ENCODE results near the gene DGKI. TPM values are rescaled to one million over a fixed set of nuclear protein-coding genes. Genes with fewer than 3 reads are reported as not detected.

DGKI gene
- total and polyA plus RNA-seq, 2 donors (not counting 1 experiment from before 2014, with no cell fraction given), result 0.74 to 2.1 TPM

DNA sequence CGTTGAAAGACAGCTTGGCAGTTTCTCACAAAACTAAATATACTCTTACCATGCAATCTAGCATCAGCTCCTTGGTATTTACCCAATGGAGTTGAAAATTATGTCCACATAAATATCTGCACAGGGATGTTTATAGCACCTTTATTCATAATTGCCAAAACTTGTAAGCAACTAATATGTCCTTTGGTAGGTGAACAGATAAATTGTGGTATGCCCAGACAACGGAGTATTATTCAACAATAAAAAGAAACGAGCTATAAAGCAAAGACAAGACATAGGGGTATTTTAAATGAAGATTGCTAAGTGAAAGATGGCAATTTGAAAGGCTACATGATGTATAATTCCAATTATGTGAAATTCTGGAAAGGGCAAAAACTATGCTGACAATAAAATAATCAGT is 340.7 kb downstream of the DGKI start:
- H3K27me3 ChIP-seq (ENCODE audit: control insufficient read depth, insufficient read depth, low read length), result no peaks in the 10 kb centered on the region
- no peaks in the 10 kb centered on the region for H3K9me3 ChIP-seq (ENCODE audit: control insufficient read depth, insufficient read depth, low read depth, low read length)
- H3K4me3 ChIP-seq (replicated peaks in 1 of 4; ENCODE audit: control extremely low read depth in 1 of 4, insufficient read depth in 1 of 4, low read depth in 3 of 4, low read length in 4 of 4), result no peak overlapping the region
- H2AFZ ChIP-seq (ENCODE audit: low read length), result no peak overlapping the region
- H3K27ac ChIP-seq (ENCODE audit: insufficient read depth, low read length), result no peak overlapping the region
- H3K4me2 ChIP-seq (ENCODE audit: extremely low read depth, insufficient read depth, low read length), result no peak overlapping the region
- no peaks in the 10 kb centered on the region for H4K20me1 ChIP-seq (ENCODE audit: control insufficient read depth, extremely low read depth, insufficient read depth, low read length)
- DNase-seq (ENCODE audit: low read depth in 2 of 2), result no peak
- TF ChIP-seq EZH2 (IDR thresholded peaks at IDR 0.05; ENCODE audit: low read length, missing control alignments), result no peak
- TF ChIP-seq, protein P1, sequence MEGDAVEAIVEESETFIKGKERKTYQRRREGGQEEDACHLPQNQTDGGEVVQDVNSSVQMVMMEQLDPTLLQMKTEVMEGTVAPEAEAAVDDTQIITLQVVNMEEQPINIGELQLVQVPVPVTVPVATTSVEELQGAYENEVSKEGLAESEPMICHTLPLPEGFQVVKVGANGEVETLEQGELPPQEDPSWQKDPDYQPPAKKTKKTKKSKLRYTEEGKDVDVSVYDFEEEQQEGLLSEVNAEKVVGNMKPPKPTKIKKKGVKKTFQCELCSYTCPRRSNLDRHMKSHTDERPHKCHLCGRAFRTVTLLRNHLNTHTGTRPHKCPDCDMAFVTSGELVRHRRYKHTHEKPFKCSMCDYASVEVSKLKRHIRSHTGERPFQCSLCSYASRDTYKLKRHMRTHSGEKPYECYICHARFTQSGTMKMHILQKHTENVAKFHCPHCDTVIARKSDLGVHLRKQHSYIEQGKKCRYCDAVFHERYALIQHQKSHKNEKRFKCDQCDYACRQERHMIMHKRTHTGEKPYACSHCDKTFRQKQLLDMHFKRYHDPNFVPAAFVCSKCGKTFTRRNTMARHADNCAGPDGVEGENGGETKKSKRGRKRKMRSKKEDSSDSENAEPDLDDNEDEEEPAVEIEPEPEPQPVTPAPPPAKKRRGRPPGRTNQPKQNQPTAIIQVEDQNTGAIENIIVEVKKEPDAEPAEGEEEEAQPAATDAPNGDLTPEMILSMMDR (conservative IDR thresholded peaks at IDR 0.05 in 1 of 2, IDR thresholded peaks at IDR 0.05 in 1 of 2; ENCODE audit: low read depth in 1 of 2, low read length in 2 of 2), result no peak
- H3K4me1 ChIP-seq (ENCODE audit: control insufficient read depth, extremely low read depth, insufficient read depth, low read length), result peaks cover 2% of the 10 kb centered on the region
- no peak overlapping the region for H3K9ac ChIP-seq (ENCODE audit: insufficient read depth, low read length)
- H3K79me2 ChIP-seq (ENCODE audit: control insufficient read depth, insufficient read depth, low read length), result no peaks in the 10 kb centered on the region
- H3K36me3 ChIP-seq (ENCODE audit: control insufficient read depth, insufficient read depth, low read length), result no peaks in the 10 kb centered on the region

DNA sequence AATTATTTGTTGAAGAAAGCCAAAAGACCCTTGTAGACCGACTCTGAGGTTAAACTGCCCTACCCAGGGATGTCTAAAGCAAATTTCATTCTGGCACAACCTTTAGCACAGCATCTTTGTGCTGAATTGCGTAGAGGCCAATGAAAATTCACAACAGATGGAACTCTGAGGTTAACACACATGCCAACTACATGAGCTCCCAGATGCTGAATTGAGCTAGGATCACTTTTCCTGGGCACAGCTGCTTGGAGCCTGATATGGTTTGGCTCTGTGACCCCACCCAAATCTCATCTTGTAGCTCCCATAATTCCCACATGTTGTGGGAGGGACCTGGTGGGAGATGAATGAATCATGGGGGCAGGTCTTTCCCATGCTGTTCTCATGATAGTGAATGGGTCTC is 345.2 kb downstream of the DGKI start:
- H3K79me2 ChIP-seq (ENCODE audit: control insufficient read depth, insufficient read depth, low read length), result no peaks in the 10 kb centered on the region
- H2AFZ ChIP-seq (ENCODE audit: low read length), result no peak overlapping the region
- no peaks in the 10 kb centered on the region for H3K4me1 ChIP-seq (ENCODE audit: control insufficient read depth, extremely low read depth, insufficient read depth, low read length)
- no peaks in the 10 kb centered on the region for H3K9me3 ChIP-seq (ENCODE audit: control insufficient read depth, insufficient read depth, low read depth, low read length)
- H3K36me3 ChIP-seq (ENCODE audit: control insufficient read depth, insufficient read depth, low read length), result no peaks in the 10 kb centered on the region
- no peak for DNase-seq (ENCODE audit: low read depth in 2 of 2)
- no peak overlapping the region for H3K4me3 ChIP-seq (replicated peaks in 1 of 4; ENCODE audit: control extremely low read depth in 1 of 4, insufficient read depth in 1 of 4, low read depth in 3 of 4, low read length in 4 of 4)
- no peak overlapping the region for H3K9ac ChIP-seq (ENCODE audit: insufficient read depth, low read length)
- H3K27ac ChIP-seq (ENCODE audit: insufficient read depth, low read length), result no peak overlapping the region
- no peaks in the 10 kb centered on the region for H4K20me1 ChIP-seq (ENCODE audit: control insufficient read depth, extremely low read depth, insufficient read depth, low read length)
- H3K27me3 ChIP-seq (ENCODE audit: control insufficient read depth, insufficient read depth, low read length), result no peaks in the 10 kb centered on the region
- no peak overlapping the region for H3K4me2 ChIP-seq (ENCODE audit: extremely low read depth, insufficient read depth, low read length)
- no peak for TF ChIP-seq EZH2 (IDR thresholded peaks at IDR 0.05; ENCODE audit: low read length, missing control alignments)
- TF ChIP-seq, protein P1 (conservative IDR thresholded peaks at IDR 0.05 in 1 of 2, IDR thresholded peaks at IDR 0.05 in 1 of 2; ENCODE audit: low read depth in 1 of 2, low read length in 2 of 2), result no peak

DNA sequence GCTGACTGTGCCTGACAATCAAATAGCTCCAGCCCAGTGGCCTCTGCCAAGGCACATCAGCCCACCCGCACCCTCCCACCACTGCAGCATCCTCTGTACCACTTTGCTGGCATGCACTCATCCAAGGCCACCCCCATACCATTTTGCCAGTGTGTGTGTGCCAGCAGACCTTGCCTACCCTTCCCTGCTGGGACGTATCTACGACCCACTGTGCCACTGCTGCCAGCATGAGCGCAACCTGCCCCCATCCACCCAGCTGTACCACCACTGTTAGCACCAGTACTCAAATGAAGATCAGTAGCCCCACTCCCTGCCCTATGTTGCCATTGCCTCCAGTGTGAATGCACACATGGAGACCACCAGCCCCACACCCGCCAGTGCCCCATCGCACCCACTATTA is 353.9 kb downstream of the DGKI start:
- Histone ChIP-seq H3K4me1 (ENCODE audit: control insufficient read depth, extremely low read depth, insufficient read depth, low read length) (no peaks in the 10 kb centered on the region), H3K36me3 (ENCODE audit: control insufficient read depth, insufficient read depth, low read length) (no peaks in the 10 kb centered on the region), H3K27ac (ENCODE audit: insufficient read depth, low read length) (no peak overlapping the region), H4K20me1 (ENCODE audit: control insufficient read depth, extremely low read depth, insufficient read depth, low read length) (no peaks in the 10 kb centered on the region), H3K79me2 (ENCODE audit: control insufficient read depth, insufficient read depth, low read length) (no peaks in the 10 kb centered on the region), H3K4me2 (ENCODE audit: extremely low read depth, insufficient read depth, low read length) (no peak overlapping the region), H3K9me3 (ENCODE audit: control insufficient read depth, insufficient read depth, low read depth, low read length) (no peaks in the 10 kb centered on the region), H2AFZ (ENCODE audit: low read length) (no peak overlapping the region), H3K4me3 (replicated peaks in 1 of 4; ENCODE audit: control extremely low read depth in 1 of 4, insufficient read depth in 1 of 4, low read depth in 3 of 4, low read length in 4 of 4) (no peak overlapping the region), H3K27me3 (ENCODE audit: control insufficient read depth, insufficient read depth, low read length) (no peaks in the 10 kb centered on the region), H3K9ac (ENCODE audit: insufficient read depth, low read length) (no peak overlapping the region)
- no peak for TF ChIP-seq EZH2 (IDR thresholded peaks at IDR 0.05; ENCODE audit: low read length, missing control alignments)
- TF ChIP-seq, protein P1 (conservative IDR thresholded peaks at IDR 0.05 in 1 of 2, IDR thresholded peaks at IDR 0.05 in 1 of 2; ENCODE audit: low read depth in 1 of 2, low read length in 2 of 2), result no peak
- DNase-seq (ENCODE audit: low read depth in 2 of 2), result no peak
